K562 (cell line): ENCODE results near the gene MAGI3.

ENCODE experiments used
- BRCA1 ChIP-seq, 2 experiments: fragments of 450-650 bp in 1 of 2; sonication (generic) in 1 of 2; formaldehyde crosslinking in 1 of 2; IDR thresholded peaks; 2 replicates each; pipeline versions ENCODE4 v1.5.0 to v1.6.1; 2017 to 2020; ENCODE audit warnings: mild to moderate bottlenecking in 1 of 2, missing genetic modification reagents in 1 of 2
- MYC ChIP-seq, 2 experiments: fragments of 250-450 bp in 1 of 2; sonication (Bioruptor Pico) in 1 of 2; IDR thresholded peaks; 2 replicates each; pipeline versions ENCODE4 v1.5.1 to v1.6.1; 2012 to 2021; ENCODE audit warnings: low read depth in 2 of 2, borderline replicate concordance in 1 of 2, improper control_type of control experiment in 1 of 2, low read length in 1 of 2, mild to moderate bottlenecking in 1 of 2, moderate library complexity in 1 of 2
- ZNF224 ChIP-seq: sonication (generic); formaldehyde crosslinking; IDR thresholded peaks from 2 replicates; pipeline ENCODE4 v1.8.0; 2022; ENCODE audit warnings: mild to moderate bottlenecking, missing genetic modification reagents

DNA sequence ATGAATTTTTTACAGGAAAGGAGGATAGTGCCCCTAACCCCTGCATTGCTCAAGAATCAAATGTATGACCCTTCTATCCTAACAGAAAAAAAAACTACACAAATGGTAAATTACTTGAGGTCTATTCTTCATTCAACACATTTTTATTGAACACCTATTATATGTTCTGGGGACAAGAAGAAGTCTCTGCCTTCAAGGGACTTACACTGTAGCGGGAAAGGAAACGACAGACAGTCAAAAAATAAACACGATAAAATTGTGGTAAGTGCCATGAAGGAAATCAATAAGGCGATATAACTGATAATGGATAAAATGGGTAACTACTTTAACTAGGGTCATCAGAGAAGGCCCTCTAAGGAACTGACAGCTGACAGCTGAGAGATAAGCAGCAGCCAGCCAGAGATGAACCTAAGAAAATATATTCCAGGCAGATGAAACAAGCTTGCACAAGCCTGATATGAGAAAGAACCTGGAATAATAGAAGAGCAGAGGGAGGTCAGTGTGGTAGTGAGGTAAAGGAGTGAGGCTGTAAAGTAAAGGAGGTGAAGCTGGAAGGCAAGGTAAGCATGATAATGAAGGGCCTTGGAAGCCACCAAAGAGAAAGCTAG lies 302.6 kb downstream of the MAGI3 start:
- TF ChIP-seq BRCA1 (IDR thresholded peaks at IDR 0.05): no peak
- no peak for TF ChIP-seq BRCA1 (CRISPR knock-in tag; IDR thresholded peaks at IDR 0.05)
- TF ChIP-seq ZNF224 (CRISPR knock-in tag): no peak
- TF ChIP-seq MYC (IDR thresholded peaks at IDR 0.05; ENCODE audit: low read depth, low read length): no peak
- TF ChIP-seq MYC (CRISPR knock-in tag; IDR thresholded peaks at IDR 0.05; ENCODE audit: borderline replicate concordance, low read depth): no peak
